NCI-H2107 (cell line): ENCODE measurements around the gene NTHL1.

Source experiments
- DNase-seq: peaks from one replicate; lab custom pipeline; 2025; lab: John Stamatoyannopoulos, UW

Gene NTHL1

DNA sequence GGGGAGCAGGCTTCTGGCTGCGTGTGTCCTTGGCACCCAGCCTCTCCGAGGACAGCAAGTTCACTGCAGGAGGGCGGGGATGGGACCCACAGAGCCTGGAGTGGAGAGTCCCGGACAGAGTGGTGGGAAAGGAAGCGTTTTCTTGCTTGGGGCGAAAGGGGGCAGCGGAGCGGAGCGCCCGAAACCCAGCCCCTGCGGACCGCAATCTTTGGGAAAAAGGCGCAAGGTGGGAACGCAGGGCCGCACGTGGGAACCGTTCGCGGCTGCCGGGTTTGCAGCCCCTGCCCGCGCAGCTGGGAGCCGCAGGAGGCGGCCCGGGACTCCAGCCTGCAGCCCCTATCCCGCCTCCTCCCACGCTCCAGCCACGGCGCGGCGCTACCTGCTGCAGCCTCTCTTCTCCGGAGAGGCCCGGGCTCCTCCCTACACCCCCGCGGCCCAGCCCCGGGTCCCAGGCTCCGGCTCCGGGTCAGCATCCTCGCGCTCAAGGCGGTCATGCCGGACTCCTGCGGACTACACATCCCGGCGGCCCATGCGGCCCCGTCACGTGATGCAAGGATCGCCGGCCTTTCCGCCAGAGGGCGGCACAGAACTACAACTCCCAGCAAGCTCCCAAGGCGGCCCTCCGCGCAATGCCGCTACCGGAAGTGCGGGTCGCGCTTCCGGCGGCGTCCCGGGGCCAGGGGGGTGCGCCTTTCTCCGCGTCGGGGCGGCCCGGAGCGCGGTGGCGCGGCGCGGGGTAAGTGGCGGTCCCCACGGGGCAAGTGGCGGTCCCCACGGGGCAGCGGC is at the start of gene NTHL1, which contains the start of gene TSC2:
NTHL1 (minus strand) TSS at position 505 of the 786 bp plus-strand sequence; CDS start at position 494, 11 bp downstream.
TSC2 (plus strand) TSS at position 656 of the 786 bp plus-strand sequence. CDS start 631 bp downstream, outside the sequence.
- DNase-seq, result peak; percentile 88

DNA sequence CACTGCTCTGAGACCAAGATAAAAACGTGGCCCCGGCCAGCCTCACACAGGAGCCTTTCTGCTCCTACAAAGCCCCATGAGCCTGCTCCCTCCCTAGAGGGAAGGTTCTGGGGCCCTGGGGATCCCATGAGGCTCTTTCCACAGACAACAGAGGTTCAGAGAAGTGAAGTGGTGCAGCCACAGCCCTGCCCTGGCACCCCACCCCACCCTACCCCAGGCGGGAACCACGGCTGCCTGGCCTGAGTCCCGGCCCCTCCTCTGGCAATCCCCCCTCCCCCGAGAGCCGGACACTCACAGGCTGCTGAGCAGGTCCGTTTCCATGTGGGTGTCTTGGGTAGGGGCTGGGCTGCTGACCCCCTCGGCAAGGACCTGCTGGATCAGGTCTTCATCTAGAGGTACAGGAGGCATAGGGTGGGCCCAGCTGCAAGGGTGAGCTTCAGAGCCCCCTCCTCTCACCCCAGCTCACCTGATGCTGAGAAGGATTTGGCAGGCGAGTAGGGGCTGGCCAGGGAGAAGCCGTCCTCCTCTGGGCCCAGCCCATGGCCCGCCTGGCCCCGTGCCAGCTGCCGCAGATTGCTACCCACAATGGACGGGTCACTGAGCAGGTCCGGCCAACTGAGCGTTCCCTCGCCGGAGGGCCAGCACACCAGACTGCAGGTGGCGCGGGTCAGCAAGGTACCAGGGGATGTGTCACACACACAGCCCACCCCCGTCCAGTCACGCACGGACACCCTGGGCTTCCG is 49.4 kb upstream of the NTHL1 start:
- DNase-seq, result no peak

DNA sequence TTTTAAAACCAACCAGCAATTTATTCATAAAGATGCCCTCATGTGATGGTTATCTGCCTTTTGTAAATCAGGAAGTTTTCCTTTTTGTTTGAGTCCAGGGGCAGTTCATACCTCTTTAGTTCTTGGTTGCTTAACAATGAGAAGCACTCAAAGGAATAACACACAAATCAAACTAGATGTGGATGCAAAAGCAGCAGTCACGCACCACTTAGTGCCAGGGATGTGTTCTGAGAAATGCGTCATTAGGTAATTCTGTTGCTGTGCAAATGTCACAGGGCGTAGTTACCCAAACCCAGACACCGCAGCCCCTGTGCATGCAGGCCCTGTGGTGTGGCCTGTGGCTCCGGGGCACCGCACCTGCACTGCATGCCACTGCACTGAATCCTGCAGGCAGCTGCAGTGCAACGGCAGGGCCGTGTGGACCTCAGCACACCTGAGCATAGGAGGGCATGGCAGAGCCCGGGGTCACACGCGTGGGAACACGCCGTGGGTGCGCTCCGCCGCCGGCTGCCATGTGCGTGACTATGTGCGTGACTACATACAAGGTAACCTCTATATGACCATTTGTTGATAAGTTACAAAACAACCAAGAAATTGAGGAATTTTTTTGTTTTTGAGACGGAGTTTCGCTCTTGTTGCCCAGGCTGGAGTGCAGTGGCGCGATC is 48.4 kb upstream of the NTHL1 start:
- no peak for DNase-seq

DNA sequence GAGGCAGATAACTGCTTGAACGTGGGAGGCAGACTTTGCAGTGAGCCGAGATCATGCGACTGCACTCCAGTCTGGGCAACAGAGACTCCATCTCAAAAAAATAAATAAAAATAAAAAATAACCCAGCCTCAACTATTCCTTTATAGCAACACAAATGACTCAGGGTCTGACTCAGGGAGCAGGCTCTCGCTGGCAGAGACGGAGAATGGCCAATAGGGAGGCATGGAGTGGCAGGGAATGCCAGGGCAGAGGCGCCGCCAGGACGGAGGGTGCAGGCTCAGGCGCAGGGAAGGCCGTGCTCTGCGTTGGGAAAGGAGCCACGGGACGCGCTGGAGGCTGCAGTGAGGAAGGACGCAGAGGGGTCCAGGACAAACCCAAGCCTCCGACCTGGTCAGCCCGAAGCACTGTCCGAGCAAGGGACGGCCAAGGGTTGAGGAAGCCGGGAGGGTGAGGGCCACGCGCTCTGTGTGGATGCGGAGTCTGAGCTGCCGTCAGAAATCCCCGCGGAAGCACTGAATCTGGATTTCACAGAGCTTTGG is 47.8 kb upstream of the NTHL1 start:
- no peak for DNase-seq

DNA sequence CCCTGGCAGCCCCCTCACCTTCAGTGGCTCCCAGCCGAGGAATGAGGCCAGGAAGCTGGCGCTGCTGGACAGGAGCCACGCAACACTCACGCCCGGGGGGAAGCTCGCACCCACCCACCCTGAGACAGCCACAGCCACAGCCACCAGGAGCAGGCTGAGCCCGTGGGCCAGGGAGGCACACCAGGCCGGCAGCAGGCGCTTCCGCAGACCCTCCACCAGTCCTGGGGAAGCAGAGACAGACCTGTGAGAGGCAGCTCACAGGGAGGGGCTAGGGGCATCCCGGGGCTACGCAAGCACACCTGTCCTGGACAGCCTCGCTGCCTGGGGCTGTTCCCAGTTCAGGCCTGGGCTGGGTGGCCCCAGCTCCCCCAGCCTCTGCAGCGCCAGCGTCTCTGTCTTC is 46.2 kb upstream of the NTHL1 start:
- DNase-seq, result no peak

DNA sequence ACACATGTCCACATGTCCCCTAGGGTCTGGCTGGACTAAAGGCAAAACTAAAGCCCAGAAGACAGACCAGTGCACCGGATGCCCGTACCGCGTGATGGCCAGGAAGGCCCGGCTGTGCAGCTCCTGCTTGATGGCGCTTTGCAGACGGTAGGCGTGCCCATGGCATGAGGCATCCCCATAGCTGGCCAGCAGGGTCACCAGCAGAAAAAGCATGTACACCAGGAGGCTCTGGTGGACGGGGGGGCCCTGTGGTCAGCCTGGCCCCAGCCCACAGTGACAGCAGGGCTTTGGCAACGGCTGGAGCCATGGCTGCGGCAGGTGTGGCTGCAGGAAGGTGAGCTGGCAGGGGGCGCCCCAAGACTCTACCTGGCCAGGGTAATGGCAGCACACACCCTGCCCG is 45.2 kb upstream of the NTHL1 start:
- DNase-seq, result no peak

DNA sequence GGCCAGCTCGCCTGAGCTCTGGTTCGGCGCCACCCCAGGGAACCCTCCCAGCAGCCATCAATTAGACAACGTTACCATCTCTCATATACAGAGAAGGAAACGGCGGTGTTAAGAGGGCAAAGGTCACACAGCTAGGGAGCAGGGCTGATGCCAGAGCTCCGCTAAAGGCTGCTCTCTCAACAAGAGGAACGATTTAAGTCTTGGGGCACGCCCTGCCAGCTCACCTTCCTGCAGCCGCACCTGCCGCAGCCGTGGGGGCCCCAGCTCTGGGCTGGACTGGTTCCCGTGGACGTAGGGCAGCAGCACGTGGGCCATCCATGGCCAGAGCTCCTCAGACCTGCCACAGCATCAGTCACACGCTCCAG is 44.6 kb upstream of the NTHL1 start:
- no peak for DNase-seq

DNA sequence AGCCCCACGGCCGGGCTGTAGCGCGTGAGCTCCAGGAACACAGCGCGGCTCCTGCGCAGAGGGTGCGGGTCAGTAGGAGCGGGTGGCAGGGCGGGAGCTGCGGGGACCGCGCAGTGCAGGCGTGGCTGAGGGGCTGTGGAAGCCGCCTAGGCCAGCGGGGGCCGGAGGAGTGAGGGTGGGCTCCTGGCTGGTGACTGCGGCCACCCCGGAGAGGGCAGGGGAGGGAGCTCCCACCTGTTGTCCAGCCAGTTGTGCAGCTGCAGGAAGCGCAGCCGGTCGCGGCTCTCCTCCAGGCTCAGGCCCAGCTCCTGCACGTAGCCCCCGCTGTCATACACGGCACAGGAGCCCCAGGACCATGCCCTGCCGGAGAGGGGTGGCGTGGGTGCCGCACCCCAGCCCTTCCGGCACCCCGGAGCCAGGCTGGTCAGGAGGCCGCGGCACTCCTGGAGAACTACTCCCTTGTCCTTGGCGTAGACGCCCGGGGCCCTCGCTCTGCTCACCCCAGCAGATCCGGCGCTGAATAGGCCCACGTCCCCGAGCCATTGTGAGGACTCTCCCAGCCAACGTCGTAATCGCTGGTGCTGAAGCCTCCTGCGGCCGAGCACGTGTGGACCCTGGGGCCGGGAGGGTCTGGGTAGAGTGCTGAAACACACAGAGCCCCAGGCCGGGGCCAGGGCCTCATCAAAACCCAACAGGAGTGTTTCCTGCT is 44.1 kb upstream of the NTHL1 start:
- no peak for DNase-seq

DNA sequence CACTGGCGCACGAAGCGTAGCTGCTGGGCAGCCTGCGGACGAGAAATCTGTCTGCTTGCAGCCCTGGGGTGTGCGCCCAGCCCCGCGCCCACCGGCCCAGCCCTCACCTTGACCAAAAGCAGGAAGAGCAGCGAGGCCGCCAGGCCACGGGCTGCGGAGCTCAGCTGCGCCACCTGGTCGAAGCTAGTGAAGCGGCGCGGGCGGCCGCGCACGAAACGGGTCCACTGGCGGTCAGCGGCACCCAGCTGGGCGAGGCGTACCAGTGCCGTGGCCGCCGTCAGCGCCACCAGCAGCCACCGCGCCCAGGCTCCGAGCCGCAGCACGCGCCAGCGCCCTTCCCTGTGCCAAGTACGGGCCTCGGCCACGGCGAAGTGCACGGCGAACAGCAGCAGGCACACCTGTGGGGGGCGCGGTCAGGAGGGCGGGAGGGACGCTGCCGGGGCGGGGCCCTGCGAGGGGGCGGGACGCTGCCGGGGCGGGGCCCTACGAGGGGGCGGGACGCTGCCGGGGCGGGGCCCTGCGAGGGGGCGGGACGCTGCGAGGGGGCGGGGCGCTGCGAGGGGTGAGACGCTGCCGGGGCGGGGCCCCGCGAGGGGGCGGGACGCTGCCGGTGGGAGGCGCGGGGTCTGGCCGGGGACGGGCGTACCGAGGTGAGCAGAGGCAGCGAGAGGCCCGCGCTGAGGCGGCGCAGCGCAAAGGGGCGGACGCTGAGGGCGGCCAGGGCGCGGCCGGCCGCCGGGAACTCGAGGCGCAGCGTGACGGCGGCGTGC is 43.3 kb upstream of the NTHL1 start:
- DNase-seq, result no peak

DNA sequence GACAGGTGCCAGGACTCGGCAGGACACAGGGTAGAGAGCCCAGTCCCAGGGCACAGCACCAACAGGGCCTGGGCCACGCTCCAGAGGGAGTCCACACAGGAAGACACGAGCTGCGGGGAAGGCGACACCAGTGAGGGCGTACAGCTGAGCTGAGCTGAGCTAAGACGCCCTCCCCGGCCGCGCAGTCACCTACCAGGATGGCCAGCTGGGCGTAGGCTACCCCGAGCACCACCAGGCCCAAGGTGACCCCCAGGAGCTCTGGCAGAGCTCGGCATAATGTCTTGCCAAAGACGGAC is 42.8 kb upstream of the NTHL1 start:
- no peak for DNase-seq

DNA sequence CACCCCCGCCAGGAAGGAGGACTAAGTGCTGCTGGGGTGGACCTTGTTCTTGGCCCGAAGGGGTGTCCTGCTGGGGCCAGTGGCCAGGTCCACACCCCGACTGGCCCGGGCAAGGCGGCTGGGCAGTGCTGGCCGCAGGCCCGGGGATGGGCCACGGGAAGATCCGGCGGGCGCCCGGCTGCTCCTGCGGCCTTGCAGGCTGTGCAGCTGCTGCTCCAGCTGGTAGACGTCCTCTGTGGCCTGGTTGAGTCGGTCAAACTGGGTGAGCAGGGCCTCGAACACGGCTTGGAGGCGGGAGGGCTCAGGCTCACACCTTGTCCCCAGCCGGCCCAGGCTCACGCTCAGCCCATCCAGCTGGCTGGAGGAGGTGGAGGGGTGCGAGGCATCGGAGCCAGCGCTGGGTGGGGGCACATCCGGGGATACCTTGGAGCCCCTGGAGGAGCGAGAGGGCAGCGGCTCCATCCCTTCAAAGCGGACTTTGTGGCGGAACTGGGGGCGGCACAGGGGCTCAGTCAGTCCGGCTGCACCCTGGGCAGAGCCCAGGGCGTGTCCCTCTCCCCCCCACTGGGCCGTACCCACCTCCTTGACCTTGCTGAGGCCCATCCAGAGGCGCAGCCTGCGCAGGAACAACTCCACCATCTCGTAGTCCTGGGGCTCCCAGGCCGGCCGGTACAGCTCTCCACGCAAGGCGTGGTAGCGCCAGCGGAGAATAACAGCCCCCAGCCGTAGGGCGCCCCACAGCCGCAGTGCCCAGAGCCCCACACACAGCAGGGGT is 42.3 kb upstream of the NTHL1 start:
- DNase-seq, result no peak

DNA sequence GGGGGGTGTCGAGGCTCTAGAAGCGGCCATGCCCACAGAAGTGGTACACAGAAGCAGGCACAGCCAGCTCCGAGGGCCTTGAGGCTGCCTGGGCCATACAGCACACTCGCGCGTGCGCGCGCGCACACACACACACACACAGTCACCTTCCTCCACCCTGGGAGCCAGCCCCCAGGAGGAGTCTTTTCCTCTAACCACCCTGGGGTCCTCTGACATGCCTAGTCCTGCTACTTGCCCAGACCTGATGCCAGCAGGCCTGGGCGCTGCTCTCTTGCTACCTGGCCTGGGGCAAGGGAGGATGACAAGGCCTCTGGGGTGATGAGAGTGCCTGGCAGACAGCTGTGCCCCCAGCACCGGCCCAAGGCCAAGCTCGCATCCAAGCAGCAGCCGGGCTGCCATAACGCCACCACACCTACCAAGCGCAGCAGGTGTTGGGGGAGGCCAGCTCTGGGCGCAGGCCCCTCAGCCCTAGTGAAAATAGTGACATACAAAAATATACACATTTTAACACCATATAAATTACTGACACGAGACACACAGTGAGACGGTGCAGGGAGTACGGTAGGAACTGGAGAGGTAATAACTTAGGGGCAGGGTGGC is 41.2 kb upstream of the NTHL1 start:
- DNase-seq, result no peak

DNA sequence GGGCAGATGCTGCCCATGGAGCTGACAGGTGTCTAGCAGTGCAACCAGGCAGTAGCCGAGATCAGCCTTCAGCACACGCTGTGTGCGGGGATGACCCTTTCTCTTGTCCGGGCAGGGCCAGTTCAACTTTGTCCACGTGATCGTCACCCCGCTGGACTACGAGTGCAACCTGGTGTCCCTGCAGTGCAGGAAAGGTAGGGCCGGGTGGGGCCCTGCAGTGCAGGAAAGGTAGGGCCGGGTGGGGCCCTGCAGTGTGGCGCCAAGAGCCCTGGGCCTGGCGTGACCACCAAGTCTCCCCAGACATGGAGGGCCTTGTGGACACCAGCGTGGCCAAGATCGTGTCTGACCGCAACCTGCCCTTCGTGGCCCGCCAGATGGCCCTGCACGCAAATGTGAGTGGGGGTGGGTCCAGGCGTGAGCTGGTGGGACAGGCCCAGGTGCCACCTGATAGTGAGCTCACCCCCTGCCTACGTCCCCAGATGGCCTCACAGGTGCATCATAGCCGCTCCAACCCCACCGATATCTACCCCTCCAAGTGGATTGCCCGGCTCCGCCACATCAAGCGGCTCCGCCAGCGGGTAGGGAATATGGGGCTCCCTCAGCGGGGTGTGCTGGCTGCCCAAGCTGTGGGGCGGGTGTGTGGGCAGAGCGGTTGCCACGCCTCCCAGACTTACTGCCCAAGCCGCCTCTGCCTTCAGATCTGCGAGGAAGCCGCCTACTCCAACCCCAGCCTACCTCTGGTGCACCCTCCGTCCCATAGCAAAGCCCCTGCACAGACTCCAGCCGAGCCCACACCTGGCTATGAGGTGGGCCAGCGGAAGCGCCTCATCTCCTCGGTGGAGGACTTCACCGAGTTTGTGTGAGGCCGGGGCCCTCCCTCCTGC is 40.4 kb upstream of the NTHL1 start:
- no peak for DNase-seq

DNA sequence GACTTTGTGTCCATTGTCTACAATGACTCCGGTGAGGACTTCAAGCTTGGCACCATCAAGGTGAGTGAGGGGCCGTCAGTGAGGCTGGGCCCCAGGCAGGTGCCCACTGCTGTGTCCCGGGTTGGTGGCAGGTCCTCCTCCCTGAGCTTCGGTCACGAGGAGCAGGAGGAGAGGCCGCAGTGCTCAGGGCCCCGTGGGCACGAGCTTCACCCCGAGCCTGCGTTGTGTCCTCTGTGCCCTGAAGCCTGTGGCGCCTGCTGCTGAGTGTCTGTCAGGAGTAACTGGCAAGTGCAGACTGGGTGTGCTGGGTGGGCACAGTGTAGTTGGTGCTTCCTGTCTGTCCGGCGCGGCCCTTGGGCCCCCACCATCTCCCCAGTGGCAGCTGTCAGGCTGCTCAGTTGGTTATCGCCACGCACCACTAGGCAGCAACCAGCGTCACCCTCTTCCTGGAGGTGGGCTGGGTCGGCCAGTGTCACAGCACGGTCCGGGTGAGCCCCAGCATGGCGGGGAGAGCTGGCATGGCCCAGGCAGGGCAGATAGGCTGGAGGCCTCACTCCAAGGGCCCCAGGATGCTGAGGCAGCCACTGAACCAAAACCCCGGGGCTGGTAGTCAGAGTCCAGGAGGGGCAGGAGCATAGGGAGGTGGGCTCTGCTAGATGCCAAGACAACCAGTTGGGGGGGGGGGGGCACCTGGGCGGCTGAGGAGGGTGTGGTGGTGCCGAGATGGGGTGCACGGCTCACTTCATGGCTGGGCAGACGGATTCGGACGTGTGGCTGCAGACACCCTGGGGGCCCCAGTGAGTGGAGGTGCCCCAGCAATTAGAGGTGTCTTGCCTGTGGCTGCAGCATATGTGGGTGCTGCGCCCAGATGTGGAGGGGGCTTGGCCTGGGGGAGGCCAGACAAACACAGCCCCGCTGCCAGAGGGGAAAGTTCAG is 39.4 kb upstream of the NTHL1 start:
- DNase-seq, result no peak

DNA sequence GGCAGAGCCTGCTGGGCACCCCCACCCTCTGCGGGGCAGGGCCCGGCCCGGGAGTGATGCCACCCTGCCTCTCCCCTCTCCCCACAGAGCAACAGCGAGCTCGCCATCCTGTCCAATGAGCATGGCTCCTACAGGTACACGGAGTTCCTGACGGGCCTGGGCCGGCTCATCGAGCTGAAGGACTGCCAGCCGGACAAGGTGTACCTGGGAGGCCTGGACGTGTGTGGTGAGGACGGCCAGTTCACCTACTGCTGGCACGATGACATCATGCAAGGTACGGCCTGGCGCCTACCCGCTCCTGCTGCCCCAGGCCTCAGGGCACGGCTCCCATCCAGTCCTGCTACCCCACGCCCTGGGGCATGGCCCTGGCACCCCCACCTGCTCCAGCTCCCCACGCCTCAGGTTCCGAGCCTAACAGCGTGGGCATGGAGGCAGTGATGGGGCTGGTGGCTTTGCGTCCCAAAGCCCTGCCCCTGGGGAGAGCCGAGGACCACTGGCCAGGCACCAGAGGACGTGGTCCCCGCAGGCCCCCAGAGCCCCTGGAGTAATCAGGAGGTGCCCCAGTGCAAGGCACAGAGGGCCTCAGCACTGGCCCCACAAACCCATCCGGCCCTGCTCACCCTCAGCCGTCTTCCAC is 38.6 kb upstream of the NTHL1 start:
- no peak for DNase-seq

DNA sequence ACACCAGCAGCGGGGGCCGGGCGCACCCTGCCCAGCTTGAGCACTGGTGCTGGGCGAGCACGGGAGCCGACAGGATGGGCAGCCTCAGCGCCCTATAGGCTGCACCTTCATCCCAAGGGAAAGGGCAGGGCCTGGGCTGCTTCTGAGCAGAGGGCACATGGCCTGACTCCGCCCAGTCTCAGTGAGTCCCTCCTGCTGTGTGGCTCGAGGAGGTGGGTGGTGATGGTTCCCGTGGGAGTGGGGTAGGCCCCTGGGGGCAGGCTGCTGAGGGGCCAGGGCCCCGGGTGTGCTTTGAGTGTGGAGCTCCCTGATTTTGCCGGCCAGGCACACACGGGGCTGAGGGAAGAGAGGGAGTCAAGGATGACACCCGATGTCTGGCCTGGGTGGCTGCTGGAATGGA is 38.0 kb upstream of the NTHL1 start:
- DNase-seq, result no peak

DNA sequence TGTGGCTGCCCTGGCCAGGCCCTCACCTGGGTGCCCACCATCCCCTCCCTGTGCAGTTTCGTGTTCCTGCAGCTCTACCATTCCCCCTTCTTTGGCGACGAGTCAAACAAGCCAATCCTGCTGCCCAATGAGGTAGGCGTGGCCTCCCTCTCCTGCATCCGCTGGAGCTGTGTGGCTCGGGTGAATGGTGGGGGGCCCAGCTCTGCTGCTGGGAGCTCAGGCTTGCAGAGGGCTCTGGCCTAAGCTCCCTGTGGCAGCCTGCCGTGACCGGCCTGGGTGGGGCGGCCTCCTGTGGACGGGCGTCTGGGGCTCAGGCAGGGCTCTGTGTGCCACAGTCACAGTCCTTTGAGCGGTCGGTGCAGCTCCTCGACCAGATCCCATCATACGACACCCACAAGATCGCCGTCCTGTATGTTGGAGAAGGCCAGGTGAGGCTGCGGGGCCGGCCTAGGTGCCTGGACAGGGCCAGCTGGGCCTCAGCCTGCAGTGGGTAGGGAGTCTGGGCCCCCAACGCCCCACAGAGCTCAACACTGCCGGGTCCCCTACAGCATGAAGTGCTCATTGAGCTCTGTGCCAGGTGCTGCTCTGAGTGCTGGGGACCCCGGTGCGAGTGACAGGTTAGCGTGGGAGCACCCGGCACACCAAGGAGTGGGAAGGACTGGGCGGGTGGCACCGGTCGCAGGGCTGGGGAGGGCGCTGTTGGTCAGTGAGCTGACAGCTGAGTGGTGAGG is 37.4 kb upstream of the NTHL1 start:
- DNase-seq, result no peak
